ENCODE data around the gene ARFGEF3.
A peak's percentile ranks its signal among the peaks of the same experiment; 100 is the strongest.
"Not testable (repeated sequence)": the region's sequence is repeated elsewhere in the genome, so short reads cannot be mapped to it uniquely, and the experiment has no call there.

The ARFGEF3 gene

GRCh38 chr6:138347864-138348263, 186.1 kb downstream of the ARFGEF3 start:
- no peaks in the 10 kb centered on the region for H3K4me1 ChIP-seq
- H3K9me3 ChIP-seq, result no peaks in the 10 kb centered on the region
- no peak for TF ChIP-seq CTCF (IDR thresholded peaks at IDR 0.05; ENCODE audit: low read depth, low read length)
- H3K4me3 ChIP-seq (ENCODE audit: low read depth, low read length), result no peak overlapping the region
- H3K36me3 ChIP-seq, result no peaks in the 10 kb centered on the region
- DNase-seq, result no peak
- H3K27me3 ChIP-seq, result peaks cover 34% of the 10 kb centered on the region

DNA sequence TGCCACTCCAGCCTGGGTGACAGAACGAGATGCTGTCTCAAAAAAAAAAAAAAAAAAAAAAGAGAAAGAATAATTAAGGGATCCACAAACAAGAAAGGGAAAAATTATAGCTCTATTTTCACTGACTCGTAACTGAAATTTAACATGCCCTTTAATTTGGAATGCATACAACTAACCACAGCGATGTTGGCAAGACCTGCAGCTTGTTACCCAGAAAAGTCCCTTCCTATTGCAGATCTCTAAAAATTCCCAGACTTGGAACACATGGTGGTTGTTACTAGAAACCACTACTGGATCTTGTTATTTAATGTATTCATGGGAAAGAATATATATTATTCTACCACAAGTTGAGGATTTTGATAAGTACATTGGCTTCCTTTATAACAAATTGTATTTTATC, 188.2 kb downstream of the ARFGEF3 start:
- no peak for TF ChIP-seq CTCF (IDR thresholded peaks at IDR 0.05; ENCODE audit: low read depth, low read length)
- H3K4me3 ChIP-seq (ENCODE audit: low read depth, low read length), result no peak overlapping the region
- DNase-seq, result no peak
- H3K9me3 ChIP-seq, result no peaks in the 10 kb centered on the region
- H3K36me3 ChIP-seq, result no peaks in the 10 kb centered on the region
- peaks cover 34% of the 10 kb centered on the region for H3K27me3 ChIP-seq
- no peaks in the 10 kb centered on the region for H3K4me1 ChIP-seq

DNA sequence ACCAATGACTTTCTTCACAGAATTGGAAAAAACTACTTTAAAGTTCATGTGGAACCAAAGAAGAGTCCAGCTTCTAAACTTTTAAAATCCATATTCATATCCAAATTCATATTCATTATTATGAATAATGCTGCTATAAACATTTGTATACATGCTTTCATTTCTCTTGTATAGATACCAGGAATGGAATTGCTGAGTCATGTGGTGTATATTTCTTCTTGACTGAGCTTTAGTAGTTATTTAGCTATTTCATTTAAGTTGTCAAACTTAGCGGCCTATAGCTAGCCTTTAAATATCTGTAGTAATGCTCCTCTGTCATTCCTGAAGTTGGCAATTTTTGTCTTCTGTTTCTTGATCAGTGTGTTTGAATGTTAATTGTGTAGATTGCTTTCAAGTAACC, 196.2 kb downstream of the ARFGEF3 start:
- H3K4me1 ChIP-seq, result no peaks in the 10 kb centered on the region
- H3K27me3 ChIP-seq, result peaks cover 8% of the 10 kb centered on the region; the same call in 1 of the 2 replicates
- DNase-seq, result no peak
- H3K36me3 ChIP-seq, result no peaks in the 10 kb centered on the region
- TF ChIP-seq CTCF (IDR thresholded peaks at IDR 0.05; ENCODE audit: low read depth, low read length), result no peak
- no peaks in the 10 kb centered on the region for H3K9me3 ChIP-seq
- H3K4me3 ChIP-seq (ENCODE audit: low read depth, low read length), result no peak overlapping the region

DNA sequence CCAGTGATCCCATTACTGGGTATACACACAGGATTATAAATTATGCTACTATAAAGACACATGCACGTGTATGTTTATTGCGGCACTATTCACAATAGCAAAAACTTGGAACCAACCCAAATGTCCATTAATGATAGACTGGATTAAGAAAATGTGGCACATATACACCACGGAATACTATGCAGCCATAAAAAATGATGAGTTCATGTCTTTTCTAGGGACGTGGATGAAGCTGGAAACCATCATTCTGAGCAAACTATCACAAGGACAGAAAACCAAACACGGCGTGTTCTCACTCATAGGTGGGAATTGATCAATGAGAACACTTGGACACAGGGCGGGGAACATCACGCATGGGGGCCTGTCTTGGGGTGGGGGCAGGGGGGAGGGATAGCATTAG, 206.9 kb downstream of the ARFGEF3 start:
- not testable (repeated sequence) for H3K4me3 ChIP-seq (ENCODE audit: low read depth, low read length); H3K27me3 ChIP-seq; H3K36me3 ChIP-seq; H3K9me3 ChIP-seq; DNase-seq
- H3K4me1 ChIP-seq, result peaks cover 13% of the 10 kb centered on the region

GRCh38 chr6:138370631-138371451, 209.1 kb downstream of the ARFGEF3 start:
- Histone ChIP-seq H3K27me3 (no peaks in the 10 kb centered on the region), H3K9me3 (no peaks in the 10 kb centered on the region), H3K4me1 (peaks cover 16% of the 10 kb centered on the region), H3K4me3 (ENCODE audit: low read depth, low read length) (no peak overlapping the region), H3K36me3 (no peaks in the 10 kb centered on the region)
- DNase-seq, result no peak
- TF ChIP-seq CTCF (IDR thresholded peaks at IDR 0.05; ENCODE audit: low read depth, low read length), result no peak

DNA sequence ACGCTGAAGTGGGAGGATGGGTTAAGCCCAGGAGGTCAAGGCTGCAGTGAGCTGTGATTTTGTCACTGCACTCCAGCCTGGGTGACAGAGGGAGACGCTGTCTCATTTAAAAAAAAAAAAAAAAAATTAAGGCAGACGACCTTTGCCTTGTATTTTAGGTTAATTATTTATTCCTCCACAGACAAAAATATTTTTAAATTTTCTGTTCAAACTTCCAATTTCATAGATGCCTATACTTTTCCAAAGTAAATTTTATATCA, 209.6 kb downstream of the ARFGEF3 start:
- peak; percentile 11 for DNase-seq
- Histone ChIP-seq H3K4me1 (peaks cover 16% of the 10 kb centered on the region), H3K27me3 (no peaks in the 10 kb centered on the region), H3K36me3 (no peaks in the 10 kb centered on the region), H3K4me3 (ENCODE audit: low read depth, low read length) (no peak overlapping the region), H3K9me3 (no peaks in the 10 kb centered on the region)
- TF ChIP-seq CTCF (IDR thresholded peaks at IDR 0.05; ENCODE audit: low read depth, low read length), result no peak

All from BE2C (cell line).